K562 (cell line): ENCODE data around the gene MINDY4. TPM values are rescaled to one million over a fixed set of nuclear protein-coding genes. Genes with fewer than 3 reads are reported as not detected.

ENCODE experiments used
- ATF1 ChIP-seq, 2 experiments: fragments of 450-650 bp in 1 of 2; IDR thresholded peaks; 2 replicates each; pipeline ENCODE4 v1.6.1; 2016; ENCODE audit warnings: missing compliant biosample characterization in 1 of 2, missing genetic modification characterization in 1 of 2
- CBFA2T3 ChIP-seq: fragments of 450-650 bp; IDR thresholded peaks from 2 replicates; pipeline ENCODE4 v1.6.1; 2017
- CBX8 ChIP-seq: fragments of 200-600 bp; sonication (generic); IDR thresholded peaks from 2 replicates; pipeline ENCODE4 v1.6.1; 2012; ENCODE audit warnings: borderline replicate concordance, mixed run types, low read depth, mild to moderate bottlenecking, moderate library complexity, mixed read lengths, low read length, control low read depth, inconsistent platforms; ENCODE audit not compliant: poor library complexity, severe bottlenecking; ENCODE audit errors: extremely low read depth
- CHD4 ChIP-seq: fragments of 200-600 bp; sonication (generic); IDR thresholded peaks from 3 replicates; pipeline ENCODE4 v1.6.1; 2012; ENCODE audit warnings: low read depth, mild to moderate bottlenecking, mixed read lengths, low read length, inconsistent platforms; ENCODE audit not compliant: insufficient read depth, insufficient replicate concordance, poor library complexity, severe bottlenecking
- MXI1 ChIP-seq: IDR thresholded peaks from 2 replicates; pipeline ENCODE4 v1.6.1; 2011; ENCODE audit warnings: low read depth, mild to moderate bottlenecking, improper control_type of control experiment, low read length
- NUFIP1 ChIP-seq: fragments of 450-650 bp; IDR thresholded peaks from 2 replicates; pipeline ENCODE4 v1.6.1; 2018; ENCODE audit not compliant: partially characterized antibody
- ZKSCAN1 ChIP-seq: fragments of 150-350 bp; IDR thresholded peaks from 2 replicates; pipeline ENCODE4 v1.6.1; 2016; ENCODE audit warnings: low read depth, low read length
- ZNF134 ChIP-seq: fragments of 250-450 bp; sonication (Bioruptor Pico); conservative IDR thresholded peaks from 2 replicates; pipeline ENCODE4 v1.4.0; 2020
- ZNF24 ChIP-seq: fragments of 450-650 bp; IDR thresholded peaks from 2 replicates; pipeline ENCODE4 v1.6.1; 2016
- polyA plus RNA-seq, 8 experiments: library from polyadenylated mRNA; depleted of rRNA in 4 of 8; stranded (reverse) in 5 of 8; unstranded in 3 of 8; fragments of >200 nt; fragmentation: Nextera tagmentation in 2 of 8; fragmentation: Illumina TruSeq in 1 of 8; extraction: Ambion mirVana in 2 of 8; extraction: Trizol in 1 of 8; gene quantifications; 2 replicates each; pipeline versions ENCODE4 v1.2.1 to v1.2.3, GENCODE V29; 2011 to 2014; ENCODE audit warnings: inconsistent platforms in 1 of 8, missing spikeins in 1 of 8
- total RNA-seq, 7 experiments: library from RNA; depleted of rRNA in 6 of 7; stranded (reverse); fragments of >200 nt in 6 of 7; fragmentation: Illumina TruSeq in 2 of 7; extraction: Trizol in 2 of 7; gene quantifications; 2 replicates each; pipeline versions ENCODE4 v1.2.1 to v1.2.3, GENCODE V29; 2011 to 2021; ENCODE audit warnings: low replicate concordance in 1 of 7
- TF ChIP-seq, protein P1 (sequence below): fragments of 450-650 bp; IDR thresholded peaks from 2 replicates; pipeline ENCODE4 v1.6.1; 2016; ENCODE audit warnings: borderline replicate concordance
- TF ChIP-seq, protein P2 (sequence below): fragments of 450-650 bp; IDR thresholded peaks from 2 replicates; pipeline ENCODE4 v1.6.1; 2017; ENCODE audit warnings: antibody characterized with exemption, mild to moderate bottlenecking
- TF ChIP-seq, protein P3 (sequence below), 2 experiments: fragments of 450-650 bp in 1 of 2; sonication (generic) in 1 of 2; formaldehyde crosslinking; conservative IDR thresholded peaks; 2 replicates each; pipeline versions ENCODE4 v1.4.0 to v1.8.1; 2020 to 2022; ENCODE audit warnings: mild to moderate bottlenecking in 1 of 2, missing genetic modification reagents in 1 of 2
- TF ChIP-seq, protein P4 (sequence below): fragments of 250-450 bp; sonication (Bioruptor Pico); IDR thresholded peaks from 2 replicates; pipeline ENCODE4 v1.9.0; 2021; ENCODE audit warnings: mild to moderate bottlenecking
- TF ChIP-seq, protein P5 (sequence below): fragments of 450-650 bp; IDR thresholded peaks from 2 replicates; pipeline ENCODE4 v1.6.1; 2016; ENCODE audit warnings: missing biosample characterization, missing genetic modification characterization
- TF ChIP-seq, protein P6 (sequence below), 2 experiments: fragments of 450-650 bp; conservative IDR thresholded peaks; 2 replicates each; pipeline ENCODE4 v1.6.1; 2017; ENCODE audit warnings: mild to moderate bottlenecking in 2 of 2, moderate library complexity in 2 of 2

The MINDY4 gene
- total and polyA plus RNA-seq, 9 of the 15 experiments (the other 6 are each of a cell fraction or from before 2014, with no cell fraction given) = 2.1 to 16.7 (median 11.0) TPM

DNA sequence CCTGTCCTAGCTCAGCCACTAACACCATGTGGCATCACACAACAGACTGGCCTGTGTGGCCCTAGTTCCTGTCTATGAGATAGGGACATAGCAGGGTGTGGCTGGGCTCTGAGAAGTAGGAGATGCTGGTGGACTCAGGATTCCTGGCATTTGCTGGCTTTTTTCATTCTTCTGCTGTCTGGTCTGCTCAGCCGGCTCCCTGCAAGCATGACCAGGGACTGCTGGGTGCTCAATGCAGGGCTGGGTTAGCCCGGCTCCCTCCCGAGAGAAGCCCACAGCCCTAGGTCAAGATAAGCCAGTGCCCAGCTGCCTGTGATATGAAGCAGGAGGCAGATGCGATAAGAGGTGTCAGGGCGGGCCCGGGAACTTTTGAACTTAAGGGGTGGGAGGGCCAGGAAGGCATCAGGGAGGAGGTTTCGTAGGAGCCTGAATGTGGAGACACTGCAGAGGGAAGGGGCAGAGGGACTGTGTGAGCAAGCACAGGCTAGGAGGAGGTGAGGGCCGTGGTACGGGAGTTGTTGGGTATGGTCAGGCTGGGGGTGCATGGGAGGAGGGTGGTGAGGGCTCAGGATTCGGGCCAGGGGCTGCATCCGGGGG is 143.9 kb downstream of the MINDY4 start (continued):
- no peak for TF ChIP-seq ATF1 (CRISPR knock-in tag; IDR thresholded peaks at IDR 0.05)
- TF ChIP-seq ATF1 (tag; IDR thresholded peaks at IDR 0.05) = no peak
- TF ChIP-seq, protein P1, sequence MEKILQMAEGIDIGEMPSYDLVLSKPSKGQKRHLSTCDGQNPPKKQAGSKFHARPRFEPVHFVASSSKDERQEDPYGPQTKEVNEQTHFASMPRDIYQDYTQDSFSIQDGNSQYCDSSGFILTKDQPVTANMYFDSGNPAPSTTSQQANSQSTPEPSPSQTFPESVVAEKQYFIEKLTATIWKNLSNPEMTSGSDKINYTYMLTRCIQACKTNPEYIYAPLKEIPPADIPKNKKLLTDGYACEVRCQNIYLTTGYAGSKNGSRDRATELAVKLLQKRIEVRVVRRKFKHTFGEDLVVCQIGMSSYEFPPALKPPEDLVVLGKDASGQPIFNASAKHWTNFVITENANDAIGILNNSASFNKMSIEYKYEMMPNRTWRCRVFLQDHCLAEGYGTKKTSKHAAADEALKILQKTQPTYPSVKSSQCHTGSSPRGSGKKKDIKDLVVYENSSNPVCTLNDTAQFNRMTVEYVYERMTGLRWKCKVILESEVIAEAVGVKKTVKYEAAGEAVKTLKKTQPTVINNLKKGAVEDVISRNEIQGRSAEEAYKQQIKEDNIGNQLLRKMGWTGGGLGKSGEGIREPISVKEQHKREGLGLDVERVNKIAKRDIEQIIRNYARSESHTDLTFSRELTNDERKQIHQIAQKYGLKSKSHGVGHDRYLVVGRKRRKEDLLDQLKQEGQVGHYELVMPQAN = peak; percentile 41; the same call in 1 of the 2 replicates
- no peak for TF ChIP-seq ZNF24
- TF ChIP-seq, protein P2, sequence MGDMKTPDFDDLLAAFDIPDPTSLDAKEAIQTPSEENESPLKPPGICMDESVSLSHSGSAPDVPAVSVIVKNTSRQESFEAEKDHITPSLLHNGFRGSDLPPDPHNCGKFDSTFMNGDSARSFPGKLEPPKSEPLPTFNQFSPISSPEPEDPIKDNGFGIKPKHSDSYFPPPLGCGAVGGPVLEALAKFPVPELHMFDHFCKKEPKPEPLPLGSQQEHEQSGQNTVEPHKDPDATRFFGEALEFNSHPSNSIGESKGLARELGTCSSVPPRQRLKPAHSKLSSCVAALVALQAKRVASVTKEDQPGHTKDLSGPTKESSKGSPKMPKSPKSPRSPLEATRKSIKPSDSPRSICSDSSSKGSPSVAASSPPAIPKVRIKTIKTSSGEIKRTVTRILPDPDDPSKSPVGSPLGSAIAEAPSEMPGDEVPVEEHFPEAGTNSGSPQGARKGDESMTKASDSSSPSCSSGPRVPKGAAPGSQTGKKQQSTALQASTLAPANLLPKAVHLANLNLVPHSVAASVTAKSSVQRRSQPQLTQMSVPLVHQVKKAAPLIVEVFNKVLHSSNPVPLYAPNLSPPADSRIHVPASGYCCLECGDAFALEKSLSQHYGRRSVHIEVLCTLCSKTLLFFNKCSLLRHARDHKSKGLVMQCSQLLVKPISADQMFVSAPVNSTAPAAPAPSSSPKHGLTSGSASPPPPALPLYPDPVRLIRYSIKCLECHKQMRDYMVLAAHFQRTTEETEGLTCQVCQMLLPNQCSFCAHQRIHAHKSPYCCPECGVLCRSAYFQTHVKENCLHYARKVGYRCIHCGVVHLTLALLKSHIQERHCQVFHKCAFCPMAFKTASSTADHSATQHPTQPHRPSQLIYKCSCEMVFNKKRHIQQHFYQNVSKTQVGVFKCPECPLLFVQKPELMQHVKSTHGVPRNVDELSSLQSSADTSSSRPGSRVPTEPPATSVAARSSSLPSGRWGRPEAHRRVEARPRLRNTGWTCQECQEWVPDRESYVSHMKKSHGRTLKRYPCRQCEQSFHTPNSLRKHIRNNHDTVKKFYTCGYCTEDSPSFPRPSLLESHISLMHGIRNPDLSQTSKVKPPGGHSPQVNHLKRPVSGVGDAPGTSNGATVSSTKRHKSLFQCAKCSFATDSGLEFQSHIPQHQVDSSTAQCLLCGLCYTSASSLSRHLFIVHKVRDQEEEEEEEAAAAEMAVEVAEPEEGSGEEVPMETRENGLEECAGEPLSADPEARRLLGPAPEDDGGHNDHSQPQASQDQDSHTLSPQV = peak; percentile 88
- TF ChIP-seq, protein P3, sequence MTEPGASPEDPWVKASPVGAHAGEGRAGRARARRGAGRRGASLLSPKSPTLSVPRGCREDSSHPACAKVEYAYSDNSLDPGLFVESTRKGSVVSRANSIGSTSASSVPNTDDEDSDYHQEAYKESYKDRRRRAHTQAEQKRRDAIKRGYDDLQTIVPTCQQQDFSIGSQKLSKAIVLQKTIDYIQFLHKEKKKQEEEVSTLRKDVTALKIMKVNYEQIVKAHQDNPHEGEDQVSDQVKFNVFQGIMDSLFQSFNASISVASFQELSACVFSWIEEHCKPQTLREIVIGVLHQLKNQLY (CRISPR knock-in tag; conservative IDR thresholded peaks at IDR 0.05) = no peak
- TF ChIP-seq, protein P4, sequence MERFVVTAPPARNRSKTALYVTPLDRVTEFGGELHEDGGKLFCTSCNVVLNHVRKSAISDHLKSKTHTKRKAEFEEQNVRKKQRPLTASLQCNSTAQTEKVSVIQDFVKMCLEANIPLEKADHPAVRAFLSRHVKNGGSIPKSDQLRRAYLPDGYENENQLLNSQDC (CRISPR knock-in tag) = peak; percentile 27; the same call in 1 of the 2 replicates
- TF ChIP-seq, protein P5, sequence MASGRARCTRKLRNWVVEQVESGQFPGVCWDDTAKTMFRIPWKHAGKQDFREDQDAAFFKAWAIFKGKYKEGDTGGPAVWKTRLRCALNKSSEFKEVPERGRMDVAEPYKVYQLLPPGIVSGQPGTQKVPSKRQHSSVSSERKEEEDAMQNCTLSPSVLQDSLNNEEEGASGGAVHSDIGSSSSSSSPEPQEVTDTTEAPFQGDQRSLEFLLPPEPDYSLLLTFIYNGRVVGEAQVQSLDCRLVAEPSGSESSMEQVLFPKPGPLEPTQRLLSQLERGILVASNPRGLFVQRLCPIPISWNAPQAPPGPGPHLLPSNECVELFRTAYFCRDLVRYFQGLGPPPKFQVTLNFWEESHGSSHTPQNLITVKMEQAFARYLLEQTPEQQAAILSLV (tag) = no peak
- peak; percentile 69; the same call in 1 of the 2 replicates for TF ChIP-seq ZNF134
- TF ChIP-seq CHD4 = no peak
- TF ChIP-seq, protein P6, sequence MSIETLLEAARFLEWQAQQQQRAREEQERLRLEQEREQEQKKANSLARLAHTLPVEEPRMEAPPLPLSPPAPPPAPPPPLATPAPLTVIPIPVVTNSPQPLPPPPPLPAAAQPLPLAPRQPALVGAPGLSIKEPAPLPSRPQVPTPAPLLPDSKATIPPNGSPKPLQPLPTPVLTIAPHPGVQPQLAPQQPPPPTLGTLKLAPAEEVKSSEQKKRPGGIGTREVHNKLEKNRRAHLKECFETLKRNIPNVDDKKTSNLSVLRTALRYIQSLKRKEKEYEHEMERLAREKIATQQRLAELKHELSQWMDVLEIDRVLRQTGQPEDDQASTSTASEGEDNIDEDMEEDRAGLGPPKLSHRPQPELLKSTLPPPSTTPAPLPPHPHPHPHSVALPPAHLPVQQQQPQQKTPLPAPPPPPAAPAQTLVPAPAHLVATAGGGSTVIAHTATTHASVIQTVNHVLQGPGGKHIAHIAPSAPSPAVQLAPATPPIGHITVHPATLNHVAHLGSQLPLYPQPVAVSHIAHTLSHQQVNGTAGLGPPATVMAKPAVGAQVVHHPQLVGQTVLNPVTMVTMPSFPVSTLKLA (conservative IDR thresholded peaks at IDR 0.05) = peak in 1 of 2 experiments; percentile 58; a peak in 2 of 4 replicates
- no peak for TF ChIP-seq CBX8
- peak; percentile 65 for TF ChIP-seq ZKSCAN1
- TF ChIP-seq CBFA2T3 = peak; percentile 99
- no peak for TF ChIP-seq NUFIP1
- TF ChIP-seq MXI1 = peak; percentile 65; the same call in 1 of the 2 replicates
